Transverse colon (tissue), 4 donors: ENCODE data around the gene PRR19. TPM values are rescaled to one million over a fixed set of nuclear protein-coding genes. Genes with fewer than 3 reads are reported as not detected.
A peak's percentile ranks its signal among the peaks of the same experiment; 100 is the strongest.

Experiments
- DNase-seq: peaks from one replicate; pipeline ENCODE4 v3.0.0-alpha.2; 2019
- H3K27ac ChIP-seq, 4 donors: fragments of 200-600 bp; sonication (generic); 2 replicates each; pipeline ENCODE4 v1.5.1; 2016 to 2018; ENCODE audit warnings: inconsistent platforms in 4 of 4
- H3K27me3 ChIP-seq: fragments of 200-600 bp; sonication (generic); 2 replicates; pipeline ENCODE4 v1.5.1; 2017; ENCODE audit warnings: inconsistent platforms
- H3K36me3 ChIP-seq, 4 donors: fragments of 200-600 bp; sonication (generic); 2 replicates each; pipeline ENCODE4 v1.5.1; 2017 to 2019; ENCODE audit warnings: inconsistent platforms in 4 of 4
- H3K4me1 ChIP-seq, 4 donors: fragments of 200-600 bp; sonication (generic); 2 replicates each; pipeline ENCODE4 v1.5.1; 2017 to 2020; ENCODE audit warnings: inconsistent platforms in 4 of 4
- H3K4me3 ChIP-seq, 4 donors: fragments of 200-600 bp; sonication (generic); 1 replicate in 1 of 4; 2 replicates in 3 of 4; pipeline versions ENCODE4 v1.5.1 to v1.6.1; 2017 to 2019; ENCODE audit warnings: inconsistent platforms in 4 of 4
- H3K9me3 ChIP-seq, 2 donors: fragments of 200-600 bp; sonication (generic); 2 replicates each; pipeline ENCODE4 v1.5.1; 2017 to 2019; ENCODE audit warnings: inconsistent platforms in 2 of 2
- CTCF ChIP-seq, 5 experiments: fragments of 200-600 bp in 3 of 5; fragments of 450-650 bp in 2 of 5; sonication (generic) in 3 of 5; IDR thresholded peaks; 1 replicate in 2 of 5; 2 replicates in 3 of 5; pipeline ENCODE4 v1.5.1; 2016 to 2017; ENCODE audit warnings: antibody characterized with exemption in 5 of 5, inconsistent platforms in 3 of 5, mild to moderate bottlenecking in 2 of 5, moderate library complexity in 1 of 5
- EP300 ChIP-seq: sonication (generic); formaldehyde crosslinking; IDR thresholded peaks from one replicate; pipeline ENCODE4 v1.6.1; 2017; ENCODE audit warnings: antibody characterized with exemption, low read depth
- POLR2A ChIP-seq: fragments of 450-650 bp; IDR thresholded peaks from one replicate; pipeline ENCODE4 v1.6.1; 2016; ENCODE audit warnings: antibody characterized with exemption, mild to moderate bottlenecking, moderate library complexity
- POLR2AphosphoS5 ChIP-seq, 3 donors: sonication (generic); formaldehyde crosslinking; IDR thresholded peaks; one replicate each; pipeline ENCODE4 v1.6.1; 2016; ENCODE audit warnings: antibody characterized with exemption in 3 of 3
- whole genome bisulfite sequencing, 2 donors: methylation state at CpG; one replicate each; pipeline ENCODE4 v1.1.5; 2018; ENCODE audit warnings: low coverage in 1 of 2; 5-methylcytosine and 5-hydroxymethylcytosine counted together
- in situ Hi-C, 4 donors: fragments of 200-750 bp; cut with MboI; loops; one replicate each; pipeline versions ENCODE4 v1.15.0 to v1.15.1; 2017; ENCODE audit warnings: low sequenced_read_pairs in 3 of 4, low pct_ligation_motif_present in 1 of 4, low pct_unique_long_range_greater_than_20kb in 1 of 4
- intact Hi-C: fragments of 100-400 bp; cut with DNase I; formaldehyde crosslinking; loops from one replicate; pipeline ENCODE4 v1.15.1; 2023; ENCODE audit warnings: low total_unique reads
- total RNA-seq, 4 donors: library from RNA; depleted of rRNA; stranded (reverse); fragments of >200 nt; gene quantifications; one replicate each; pipeline ENCODE4 v1.1.0, GENCODE V29; 2016

Gene PRR19
- total RNA-seq, 4 donors from 2014 or later: 0.41 to 0.79 TPM; not detected in 2

GRCh38 chr19:42268704-42269477, 33.0 kb upstream of the PRR19 start, which contains the start of gene CIC:
Gene CIC (plus strand): TSS chr19:42269252. CDS start chr19:42271784, 2,532 bp downstream.
- H3K4me3 ChIP-seq: peak within 1 kb of the TSS; percentile 59 to 83 (median 80)
- peaks cover 21 to 30% (median 23%) of the 10 kb centered on the region in 4 donors for H3K4me1 ChIP-seq
- peak; percentile 100 for DNase-seq
- intact Hi-C loops (no loop called here), in situ Hi-C loops (no loop called here)
- peaks cover 0 to 3% (median 0%) of the 10 kb centered on the region in 4 donors for H3K36me3 ChIP-seq
- 0% methylated on average over 14 to 45 of the region's 52 CpGs for WGBS, 2 donors
- H3K27ac ChIP-seq: peak within 1 kb of the TSS; percentile 95 to 99 (median 98)
- H3K27me3 ChIP-seq: no peaks in the 10 kb centered on the region
- no peak for TF ChIP-seq EP300
- TF ChIP-seq CTCF (IDR thresholded peaks at IDR 0.05): no peak
- no peak for TF ChIP-seq POLR2A
- TF ChIP-seq POLR2AphosphoS5 (IDR thresholded peaks at IDR 0.05): no peak
- H3K9me3 ChIP-seq: no peaks in the 10 kb centered on the region

GRCh38 chr19:42269478-42270345, 32.2 kb upstream of the PRR19 start:
- no peaks in the 10 kb centered on the region for H3K9me3 ChIP-seq
- WGBS, 2 donors: 10 to 34% methylated on average over 2 to 10 of the region's 10 CpGs
- H3K4me3 ChIP-seq: peak overlapping the region; percentile 54 to 77 (median 60)
- no peaks in the 10 kb centered on the region for H3K27me3 ChIP-seq
- in situ Hi-C loops: no loop called here
- intact Hi-C loops: no loop called here
- peaks cover 21 to 32% (median 23%) of the 10 kb centered on the region in 4 donors for H3K4me1 ChIP-seq
- no peak for TF ChIP-seq CTCF (IDR thresholded peaks at IDR 0.05)
- TF ChIP-seq POLR2AphosphoS5 (IDR thresholded peaks at IDR 0.05): no peak
- TF ChIP-seq EP300: no peak
- no peak for TF ChIP-seq POLR2A
- DNase-seq: no peak
- H3K36me3 ChIP-seq: peaks cover 0 to 12% (median 0%) of the 10 kb centered on the region in 4 donors
- H3K27ac ChIP-seq: peak overlapping the region; percentile 91 to 95 (median 94)

GRCh38 chr19:42270346-42271044, 31.4 kb upstream of the PRR19 start:
- peaks cover 21 to 38% (median 23%) of the 10 kb centered on the region in 4 donors for H3K4me1 ChIP-seq

More at GRCh38 chr19:42270346-42271044, 31.4 kb upstream of the PRR19 start:
- Histone ChIP-seq H3K4me3 (peak overlapping the region; percentile 54 to 77 (median 60)), H3K27me3 (no peaks in the 10 kb centered on the region), H3K27ac (peak overlapping the region; percentile 91 to 95 (median 94)), H3K9me3 (no peaks in the 10 kb centered on the region), H3K36me3 (peaks cover 0 to 12% (median 0%) of the 10 kb centered on the region in 4 donors)
- DNase-seq: peak; percentile 63
- intact Hi-C loops: no loop called here
- TF ChIP-seq EP300: no peak
- TF ChIP-seq CTCF (IDR thresholded peaks at IDR 0.05): no peak
- peak; percentile 13 for TF ChIP-seq POLR2A
- peak in 2 of 3 donors; percentile 14 to 45 for TF ChIP-seq POLR2AphosphoS5 (IDR thresholded peaks at IDR 0.05)
- WGBS, 2 donors: 0 to 12% methylated on average over 3 to 10 of the region's 18 CpGs
- in situ Hi-C loops: no loop called here
